A549 (cell line): ENCODE results near the gene CDK18. TPM values are rescaled to one million over a fixed set of nuclear protein-coding genes. Genes with fewer than 3 reads are reported as not detected.

Experiments
- ATAC-seq, 2 experiments: fragments of 200-7000 bp in 1 of 2; fragments of >200 bp in 1 of 2; cut with Nextera tagmentation in 1 of 2; cut with Tn5 transposase in 1 of 2; 3 replicates each; pipeline versions ENCODE4 v1.8.0 to v1.9.1; 2018 to 2020; ENCODE audit warnings: mild to moderate bottlenecking in 1 of 2, moderate library complexity in 1 of 2
- CTCF ChIA-PET: fragments of 300-600 bp; sonication (Branson Sonifier 250); formaldehyde crosslinking; extraction: SDS; loops from one replicate; lab custom pipeline; 2021; ENCODE audit warnings: antibody characterized with exemption, inconsistent platforms; lab: Yijun Ruan, JAX
- POLR2A ChIA-PET: fragments of 350-600 bp; formaldehyde crosslinking; extraction: SDS; loops from one replicate; lab custom pipeline; 2021; ENCODE audit warnings: antibody characterized with exemption, inconsistent platforms; lab: Yijun Ruan, JAX
- DNase-seq, 2 experiments: peaks; one replicate each; pipeline versions ENCODE4 v3.0.0 to v3.0.0-alpha.2; 2011 to 2016; ENCODE audit warnings: low read depth in 1 of 2, low spot score in 1 of 2
- FAIRE-seq: peaks from 2 replicates; lab custom pipeline; 2011; peaks lifted over from hg19 to GRCh38; lab: Jason Lieb, UNC
- H3K27ac ChIP-seq, 2 experiments: fragments of >200 bp; sonication (Bioruptor Twin); formaldehyde crosslinking; 3 replicates each; pipeline ENCODE4 v1.5.1; 2016 to 2017
- H3K4me1 ChIP-seq: fragments of >200 bp; sonication (Bioruptor Twin); formaldehyde crosslinking; 3 replicates; pipeline ENCODE4 v1.6.1; 2016
- H3K4me2 ChIP-seq: fragments of >200 bp; sonication (Bioruptor Twin); formaldehyde crosslinking; 3 replicates; pipeline ENCODE4 v1.6.1; 2016
- H3K4me3 ChIP-seq: fragments of >200 bp; sonication (Bioruptor Twin); formaldehyde crosslinking; 3 replicates; pipeline ENCODE4 v1.5.1; 2016
- H3K9me3 ChIP-seq: fragments of >200 bp; sonication (Bioruptor Twin); formaldehyde crosslinking; 3 replicates; pipeline ENCODE4 v1.6.1; 2016
- CBX2 ChIP-seq: fragments of 200-600 bp; sonication (generic); IDR thresholded peaks from 2 replicates; pipeline ENCODE4 v1.6.1; 2016; ENCODE audit warnings: low read depth, mild to moderate bottlenecking, borderline replicate concordance
- EHF ChIP-seq: fragments of 250-450 bp; sonication (Bioruptor Pico); IDR thresholded peaks from 2 replicates; pipeline ENCODE4 v1.5.0; 2020; ENCODE audit warnings: mild to moderate bottlenecking
- FOXS1 ChIP-seq: fragments of 250-450 bp; sonication (Bioruptor Pico); IDR thresholded peaks from 2 replicates; pipeline ENCODE4 v1.5.0; 2020; ENCODE audit warnings: mild to moderate bottlenecking, moderate library complexity
- HOXA7 ChIP-seq: fragments of 250-450 bp; sonication (Bioruptor Pico); IDR thresholded peaks from 2 replicates; pipeline ENCODE4 v1.5.0; 2020; ENCODE audit warnings: mild to moderate bottlenecking, moderate library complexity
- JUN ChIP-seq, 2 experiments: fragments of >200 bp; sonication (Bioruptor Twin); formaldehyde crosslinking; IDR thresholded peaks; 2 replicates in 1 of 2; 3 replicates in 1 of 2; pipeline ENCODE4 v1.6.1; 2016 to 2017
- JUNB ChIP-seq: fragments of >200 bp; sonication (Bioruptor Twin); formaldehyde crosslinking; IDR thresholded peaks from 2 replicates; pipeline ENCODE4 v1.6.1; 2016
- KDM5A ChIP-seq: fragments of 200-600 bp; sonication (generic); IDR thresholded peaks from 2 replicates; pipeline ENCODE4 v1.6.1; 2016; ENCODE audit warnings: antibody characterized with exemption, mild to moderate bottlenecking
- NR3C1 ChIP-seq: fragments of >200 bp; sonication (Bioruptor Twin); formaldehyde crosslinking; IDR thresholded peaks from 3 replicates; pipeline ENCODE4 v1.6.1; 2017
- RCOR1 ChIP-seq: fragments of 150-350 bp; IDR thresholded peaks from 2 replicates; pipeline ENCODE4 v1.6.1; 2014; ENCODE audit warnings: antibody characterized with exemption, low read length, low read depth
- SMC3 ChIP-seq: fragments of >200 bp; sonication (Bioruptor Twin); formaldehyde crosslinking; IDR thresholded peaks from 3 replicates; pipeline ENCODE4 v1.6.1; 2018; ENCODE audit warnings: inconsistent platforms
- SREBF2 ChIP-seq: fragments of 450-650 bp; IDR thresholded peaks from 2 replicates; pipeline ENCODE4 v1.6.1; 2014; ENCODE audit warnings: mild to moderate bottlenecking, moderate library complexity
- ZNF302 ChIP-seq: fragments of 250-450 bp; sonication (Bioruptor Pico); IDR thresholded peaks from 2 replicates; pipeline ENCODE4 v1.9.0; 2021; ENCODE audit warnings: inconsistent platforms, mild to moderate bottlenecking, moderate library complexity
- ZSCAN20 ChIP-seq: fragments of 250-450 bp; sonication (Bioruptor Pico); IDR thresholded peaks from 2 replicates; pipeline ENCODE4 v1.8.0; 2022; ENCODE audit warnings: mild to moderate bottlenecking, moderate library complexity
- WGBS: methylation state at CpG from one replicate; pipeline ENCODE4 v1.1.6; 2017; ENCODE audit errors: missing lambda C conversion rate; 5-methylcytosine and 5-hydroxymethylcytosine counted together
- polyA plus RNA-seq, 4 experiments: library from polyadenylated mRNA; depleted of rRNA in 3 of 4; stranded (reverse); fragments of >200 nt; fragmentation: RNase III in 1 of 4; extraction: RNeasy Plus Mini Kit Qiagen cat#74134 plus additional on column Dnase treatment in 1 of 4; gene quantifications; 2 replicates in 3 of 4; 3 replicates in 1 of 4; pipeline ENCODE4 v1.2.3, GENCODE V29; 2011 to 2017
- TF ChIP-seq, protein P1 (sequence below): fragments of 150-350 bp; IDR thresholded peaks from 2 replicates; pipeline ENCODE4 v1.6.1; 2014; ENCODE audit warnings: low read depth, mild to moderate bottlenecking, low read length
- TF ChIP-seq, protein P2 (sequence below): fragments of 250-450 bp; sonication (Bioruptor Pico); IDR thresholded peaks from 2 replicates; pipeline ENCODE4 v1.5.0; 2021; ENCODE audit warnings: mild to moderate bottlenecking, moderate library complexity, borderline replicate concordance
- TF ChIP-seq, protein P3 (sequence below): fragments of 250-450 bp; sonication (Bioruptor Pico); IDR thresholded peaks from 2 replicates; pipeline ENCODE4 v1.5.0; 2020; ENCODE audit warnings: low read depth, mild to moderate bottlenecking, moderate library complexity
- TF ChIP-seq, protein P4 (sequence below): fragments of >200 bp; sonication (Bioruptor Twin); formaldehyde crosslinking; IDR thresholded peaks from 2 replicates; pipeline ENCODE4 v1.6.1; 2016
- TF ChIP-seq, protein P5 (sequence below): fragments of 450-650 bp; IDR thresholded peaks from 2 replicates; pipeline ENCODE4 v1.6.1; 2014; ENCODE audit warnings: antibody characterized with exemption
- TF ChIP-seq, protein P6 (sequence below): IDR thresholded peaks from 2 replicates; pipeline ENCODE4 v1.6.1; 2012; ENCODE audit warnings: low read depth, borderline replicate concordance

Gene CDK18
- polyA plus RNA-seq, 2 of the 4 experiments (the other 2 are of a cell fraction), result 0.75 to 2.0 TPM

DNA sequence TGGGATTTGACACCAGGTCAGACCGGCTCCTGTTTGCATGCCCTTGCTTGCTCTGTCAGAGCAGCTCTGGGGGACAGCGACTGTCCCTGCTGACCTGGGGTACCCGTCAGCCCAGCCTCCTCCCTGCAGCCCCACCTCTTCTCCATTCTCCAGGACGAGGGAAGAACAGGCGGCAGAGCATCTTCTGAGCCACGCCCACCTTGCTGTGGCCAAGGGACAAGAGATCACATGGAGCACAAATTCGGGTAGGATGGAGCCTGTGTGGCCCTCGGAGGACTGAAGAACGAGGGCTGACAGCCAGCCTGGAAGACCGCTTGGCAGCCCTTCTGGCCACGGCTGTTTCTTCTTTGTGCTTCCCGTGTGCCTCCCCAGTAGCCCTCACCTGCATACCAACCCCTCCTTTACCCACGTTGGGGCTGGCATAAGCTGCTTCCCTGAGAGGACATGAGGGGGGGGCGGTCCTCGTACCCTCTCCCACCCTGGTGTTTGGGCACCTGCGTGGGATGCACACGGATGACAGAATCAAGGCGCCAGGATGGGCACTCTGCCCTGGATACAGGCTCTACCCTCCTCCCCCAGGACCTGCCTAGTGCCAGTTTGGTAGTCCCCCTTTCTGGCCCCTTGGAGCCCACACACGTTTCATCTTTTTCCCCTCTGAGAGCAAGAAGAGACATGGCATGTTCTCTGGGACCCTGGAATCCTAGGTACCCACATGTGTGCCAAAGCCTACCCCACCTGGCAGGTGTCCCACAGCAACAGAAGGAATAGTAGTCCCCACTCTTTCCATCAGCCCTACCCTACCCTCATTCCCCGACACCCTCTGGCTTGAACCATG, 26.9 kb downstream of the CDK18 start:
- ATAC-seq, result no peak
- no peak for DNase-seq
- WGBS, result 56% methylated on average over 20 of the region's 20 CpGs
- TF ChIP-seq, protein P1, sequence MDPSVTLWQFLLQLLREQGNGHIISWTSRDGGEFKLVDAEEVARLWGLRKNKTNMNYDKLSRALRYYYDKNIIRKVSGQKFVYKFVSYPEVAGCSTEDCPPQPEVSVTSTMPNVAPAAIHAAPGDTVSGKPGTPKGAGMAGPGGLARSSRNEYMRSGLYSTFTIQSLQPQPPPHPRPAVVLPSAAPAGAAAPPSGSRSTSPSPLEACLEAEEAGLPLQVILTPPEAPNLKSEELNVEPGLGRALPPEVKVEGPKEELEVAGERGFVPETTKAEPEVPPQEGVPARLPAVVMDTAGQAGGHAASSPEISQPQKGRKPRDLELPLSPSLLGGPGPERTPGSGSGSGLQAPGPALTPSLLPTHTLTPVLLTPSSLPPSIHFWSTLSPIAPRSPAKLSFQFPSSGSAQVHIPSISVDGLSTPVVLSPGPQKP, result no peak
- TF ChIP-seq RCOR1 (no peak), KDM5A (no peak), FOXS1 (CRISPR knock-in tag) (no peak)
- TF ChIP-seq, protein P2, sequence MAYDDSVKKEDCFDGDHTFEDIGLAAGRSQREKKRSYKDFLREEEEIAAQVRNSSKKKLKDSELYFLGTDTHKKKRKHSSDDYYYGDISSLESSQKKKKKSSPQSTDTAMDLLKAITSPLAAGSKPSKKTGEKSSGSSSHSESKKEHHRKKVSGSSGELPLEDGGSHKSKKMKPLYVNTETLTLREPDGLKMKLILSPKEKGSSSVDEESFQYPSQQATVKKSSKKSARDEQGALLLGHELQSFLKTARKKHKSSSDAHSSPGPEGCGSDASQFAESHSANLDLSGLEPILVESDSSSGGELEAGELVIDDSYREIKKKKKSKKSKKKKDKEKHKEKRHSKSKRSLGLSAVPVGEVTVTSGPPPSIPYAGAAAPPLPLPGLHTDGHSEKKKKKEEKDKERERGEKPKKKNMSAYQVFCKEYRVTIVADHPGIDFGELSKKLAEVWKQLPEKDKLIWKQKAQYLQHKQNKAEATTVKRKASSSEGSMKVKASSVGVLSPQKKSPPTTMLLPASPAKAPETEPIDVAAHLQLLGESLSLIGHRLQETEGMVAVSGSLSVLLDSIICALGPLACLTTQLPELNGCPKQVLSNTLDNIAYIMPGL (CRISPR knock-in tag), result no peak
- ChIA-PET CTCF (interaction anchor here (0.6 to 14.5 kb wide), 18 partner anchors 10 to 257 kb away, joined by 3 to 560 read pairs (median 6); partner anchors contain the start of gene ELK4), POLR2A (no interaction called here)
- FAIRE-seq, result no peak
- H3K27ac ChIP-seq, result no peak overlapping the region
- H3K4me1 ChIP-seq, result 0 out of 3 replicates have a peak, but pooled peaks cover 3% of the 10 kb centered on the region
- H3K4me2 ChIP-seq, result no peak overlapping the region
- H3K9me3 ChIP-seq, result no peaks in the 10 kb centered on the region
- H3K4me3 ChIP-seq, result no peak overlapping the region

DNA sequence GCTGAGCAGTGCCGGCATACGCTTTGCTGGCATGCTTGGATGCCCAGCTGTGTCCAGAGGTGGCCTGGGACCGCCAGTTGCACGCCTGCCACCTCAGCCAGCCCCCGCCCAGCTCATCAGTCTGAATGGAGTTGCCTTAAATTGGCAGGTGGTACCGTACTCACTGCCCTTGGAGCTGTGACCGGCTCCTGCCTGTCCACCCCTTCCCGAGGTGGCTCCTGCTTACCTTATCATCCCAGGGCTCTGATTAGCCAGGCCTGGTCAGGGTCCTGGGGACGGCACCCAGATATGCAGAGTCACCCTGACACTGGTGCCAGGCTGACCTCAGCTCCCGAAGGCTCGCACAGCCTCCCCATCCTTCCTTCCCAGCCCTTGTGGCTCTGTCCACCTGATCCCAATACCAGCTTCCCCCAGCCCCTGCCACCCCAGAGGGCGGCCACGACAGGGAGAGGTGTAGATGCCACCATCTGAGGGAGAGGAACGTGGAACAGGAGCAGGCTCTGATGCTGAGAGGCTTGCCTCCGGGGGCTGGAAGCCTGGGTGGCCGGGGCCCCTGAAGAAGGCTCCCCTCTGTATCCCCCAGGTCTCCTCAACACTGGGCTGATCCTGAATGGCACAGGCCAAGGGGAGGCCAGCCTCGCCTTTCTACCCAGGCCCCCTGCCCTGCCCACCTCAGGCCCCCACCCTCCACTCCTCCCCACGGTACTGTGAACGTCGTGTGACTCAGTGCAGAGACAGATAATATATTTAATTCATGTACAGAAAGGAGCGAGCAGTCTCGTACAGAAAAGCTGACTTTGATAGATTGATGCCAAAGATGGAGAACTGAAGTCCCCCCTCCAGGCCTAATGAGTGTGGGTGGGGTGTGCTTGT, 27.8 kb downstream of the CDK18 start:
- TF ChIP-seq EHF (CRISPR knock-in tag) (no peak), ZNF302 (CRISPR knock-in tag) (no peak)
- POLR2A ChIA-PET, result no interaction called here
- Histone ChIP-seq H3K9me3 (no peaks in the 10 kb centered on the region), H3K4me1 (peaks cover 10% of the 10 kb centered on the region; the same call in 1 of the 3 replicates), H3K4me2 (no peak overlapping the region), H3K27ac (no peak overlapping the region), H3K4me3 (no peak overlapping the region)
- 72% methylated on average over 19 of the region's 22 CpGs for WGBS
- FAIRE-seq (no peak), DNase-seq (no peak), ATAC-seq (no peak)
- CTCF ChIA-PET, result interaction anchor here (1.0 to 14.5 kb wide), 13 partner anchors 10 to 258 kb away, joined by 3 to 560 read pairs (median 28); partner anchors contain the start of gene ELK4

DNA sequence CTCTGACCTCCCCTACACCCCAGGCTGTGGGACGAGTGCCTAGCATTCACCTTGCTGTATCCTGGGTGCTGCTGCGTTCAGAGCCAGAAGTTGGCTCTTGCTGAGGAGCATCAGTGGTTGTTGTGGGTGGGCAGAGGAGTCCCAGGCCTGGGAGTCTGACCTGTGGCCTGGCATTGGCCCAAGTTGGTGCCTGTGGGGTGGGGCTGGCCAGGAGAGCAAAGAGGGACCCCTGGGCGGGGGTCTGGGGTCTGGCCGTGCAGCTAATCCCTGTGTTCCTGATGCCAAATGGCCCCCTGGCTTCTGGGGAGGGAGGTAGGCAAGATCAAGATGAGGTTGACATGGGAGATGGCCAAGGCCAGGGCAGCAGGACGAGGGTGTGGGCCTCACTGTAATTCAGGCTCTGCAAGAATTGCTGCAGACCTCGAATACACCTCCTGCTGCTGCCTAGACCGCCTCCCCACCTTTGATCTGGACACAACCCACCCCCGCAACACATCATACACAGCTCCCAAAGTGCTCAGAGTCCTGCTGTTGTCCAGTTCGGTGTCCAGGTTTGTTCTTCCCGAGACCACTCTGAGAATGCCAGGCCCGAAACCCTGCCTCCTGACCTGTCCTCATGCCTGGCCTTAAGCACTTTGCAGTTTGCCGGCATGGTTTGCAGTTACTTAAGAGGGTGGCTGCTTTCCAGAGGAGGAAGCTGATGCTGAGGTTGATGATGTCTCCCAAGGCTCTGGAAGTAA, 28.7 kb downstream of the CDK18 start:
- no peak for DNase-seq
- H3K4me1 ChIP-seq, result peaks cover 10% of the 10 kb centered on the region; the same call in 1 of the 3 replicates
- no peak overlapping the region for H3K4me3 ChIP-seq
- no peaks in the 10 kb centered on the region for H3K9me3 ChIP-seq
- no peak overlapping the region for H3K27ac ChIP-seq
- ChIA-PET CTCF (interaction anchor here (0.6 to 9.0 kb wide), 7 partner anchors 12 to 179 kb away, joined by 3 to 154 read pairs (median 3); no protein-coding TSS in a partner anchor), POLR2A (no interaction called here)
- no peak for TF ChIP-seq CBX2
- no peak for TF ChIP-seq RCOR1
- TF ChIP-seq HOXA7 (CRISPR knock-in tag), result no peak
- TF ChIP-seq, protein P3, sequence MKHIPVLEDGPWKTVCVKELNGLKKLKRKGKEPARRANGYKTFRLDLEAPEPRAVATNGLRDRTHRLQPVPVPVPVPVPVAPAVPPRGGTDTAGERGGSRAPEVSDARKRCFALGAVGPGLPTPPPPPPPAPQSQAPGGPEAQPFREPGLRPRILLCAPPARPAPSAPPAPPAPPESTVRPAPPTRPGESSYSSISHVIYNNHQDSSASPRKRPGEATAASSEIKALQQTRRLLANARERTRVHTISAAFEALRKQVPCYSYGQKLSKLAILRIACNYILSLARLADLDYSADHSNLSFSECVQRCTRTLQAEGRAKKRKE (CRISPR knock-in tag), result no peak
- TF ChIP-seq SMC3, result no peak
- no peak for TF ChIP-seq NR3C1
- TF ChIP-seq JUNB, result no peak
- TF ChIP-seq, protein P4, sequence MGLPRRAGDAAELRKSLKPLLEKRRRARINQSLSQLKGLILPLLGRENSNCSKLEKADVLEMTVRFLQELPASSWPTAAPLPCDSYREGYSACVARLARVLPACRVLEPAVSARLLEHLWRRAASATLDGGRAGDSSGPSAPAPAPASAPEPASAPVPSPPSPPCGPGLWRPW, result no peak
- TF ChIP-seq, protein P5, sequence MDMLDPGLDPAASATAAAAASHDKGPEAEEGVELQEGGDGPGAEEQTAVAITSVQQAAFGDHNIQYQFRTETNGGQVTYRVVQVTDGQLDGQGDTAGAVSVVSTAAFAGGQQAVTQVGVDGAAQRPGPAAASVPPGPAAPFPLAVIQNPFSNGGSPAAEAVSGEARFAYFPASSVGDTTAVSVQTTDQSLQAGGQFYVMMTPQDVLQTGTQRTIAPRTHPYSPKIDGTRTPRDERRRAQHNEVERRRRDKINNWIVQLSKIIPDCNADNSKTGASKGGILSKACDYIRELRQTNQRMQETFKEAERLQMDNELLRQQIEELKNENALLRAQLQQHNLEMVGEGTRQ, result no peak
- no peak for TF ChIP-seq JUN (IDR thresholded peaks at IDR 0.05)
- TF ChIP-seq ZSCAN20 (CRISPR knock-in tag), result no peak
- TF ChIP-seq, protein P6, sequence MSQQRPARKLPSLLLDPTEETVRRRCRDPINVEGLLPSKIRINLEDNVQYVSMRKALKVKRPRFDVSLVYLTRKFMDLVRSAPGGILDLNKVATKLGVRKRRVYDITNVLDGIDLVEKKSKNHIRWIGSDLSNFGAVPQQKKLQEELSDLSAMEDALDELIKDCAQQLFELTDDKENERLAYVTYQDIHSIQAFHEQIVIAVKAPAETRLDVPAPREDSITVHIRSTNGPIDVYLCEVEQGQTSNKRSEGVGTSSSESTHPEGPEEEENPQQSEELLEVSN, result no peak
- TF ChIP-seq, protein P2 (CRISPR knock-in tag), result no peak
- no peak for TF ChIP-seq SREBF2
- FAIRE-seq, result no peak
- no peak for ATAC-seq
- WGBS, result 77% methylated on average over 11 of the region's 12 CpGs
- H3K4me2 ChIP-seq, result no peak overlapping the region
